H9 (cell line): ENCODE measurements around the gene TRAK1. TPM values are rescaled to one million over a fixed set of nuclear protein-coding genes. Genes with fewer than 3 reads are reported as not detected.

Source experiments
- DNase-seq: peaks from one replicate; pipeline ENCODE4 v3.0.0-alpha.2; 2017
- H2AFZ ChIP-seq: one replicate; pipeline ENCODE4 v1.6.1; 2013; ENCODE audit warnings: mild to moderate bottlenecking, low read length, control low read depth, moderate library complexity
- H2AK5ac ChIP-seq: 2 replicates; pipeline ENCODE4 v1.6.1; 2013; ENCODE audit warnings: low read length, control low read depth, mixed read lengths; ENCODE audit not compliant: insufficient read length
- H2BK120ac ChIP-seq: one replicate; pipeline ENCODE4 v1.6.1; 2013; ENCODE audit warnings: low read depth, mild to moderate bottlenecking, low read length, control low read depth, inconsistent platforms; ENCODE audit not compliant: poor library complexity, severe bottlenecking
- H2BK12ac ChIP-seq: 2 replicates; pipeline ENCODE4 v1.6.1; 2013; ENCODE audit warnings: low read length, control low read depth, mixed read lengths, low read depth; ENCODE audit not compliant: insufficient read length
- H2BK15ac ChIP-seq: 2 replicates; pipeline ENCODE4 v1.6.1; 2013; ENCODE audit warnings: low read depth, low read length, control low read depth
- H2BK20ac ChIP-seq: one replicate; pipeline ENCODE4 v1.6.1; 2013; ENCODE audit warnings: low read depth, mild to moderate bottlenecking, low read length, control low read depth, inconsistent platforms; ENCODE audit not compliant: poor library complexity, severe bottlenecking
- H2BK5ac ChIP-seq: 2 replicates; pipeline ENCODE4 v1.6.1; 2013; ENCODE audit warnings: low read length, control low read depth, mixed read lengths; ENCODE audit not compliant: insufficient read length
- H3K14ac ChIP-seq: 2 replicates; pipeline ENCODE4 v1.6.1; 2013; ENCODE audit warnings: low read length, control low read depth; ENCODE audit not compliant: insufficient read depth
- H3K18ac ChIP-seq: 2 replicates; pipeline ENCODE4 v1.6.1; 2013; ENCODE audit warnings: low read depth, mild to moderate bottlenecking, mixed read lengths, low read length, control low read depth; ENCODE audit not compliant: insufficient read length
- H3K23ac ChIP-seq: 2 replicates; pipeline ENCODE4 v1.6.1; 2013; ENCODE audit warnings: low read length, control low read depth, mixed read lengths, low read depth; ENCODE audit not compliant: insufficient read length
- H3K23me2 ChIP-seq: 2 replicates; pipeline ENCODE4 v1.6.1; 2013; ENCODE audit warnings: low read depth, mild to moderate bottlenecking, mixed read lengths, low read length, control low read depth; ENCODE audit not compliant: insufficient read length, poor library complexity, severe bottlenecking
- H3K27ac ChIP-seq: 2 replicates; pipeline ENCODE4 v1.5.1; 2013; ENCODE audit warnings: low read length, control low read depth, mixed read lengths, low read depth; ENCODE audit not compliant: insufficient read length
- H3K27me3 ChIP-seq: 2 replicates; pipeline ENCODE4 v1.6.1; 2013; ENCODE audit warnings: low read length, control low read depth, inconsistent platforms; ENCODE audit not compliant: insufficient read depth
- H3K4ac ChIP-seq: 2 replicates; pipeline ENCODE4 v1.6.1; 2013; ENCODE audit warnings: low read depth, mild to moderate bottlenecking, control low read depth, inconsistent platforms, low read length, moderate library complexity
- H3K4me1 ChIP-seq: 2 replicates; pipeline ENCODE4 v1.6.1; 2013; ENCODE audit warnings: low read length, control low read depth, inconsistent platforms; ENCODE audit not compliant: insufficient read depth
- H3K4me2 ChIP-seq: 2 replicates; pipeline ENCODE4 v1.6.1; 2013; ENCODE audit warnings: low read length, control low read depth, mixed read lengths; ENCODE audit not compliant: insufficient read length, insufficient read depth
- H3K56ac ChIP-seq: 2 replicates; pipeline ENCODE4 v1.6.1; 2013; ENCODE audit warnings: low read depth, mild to moderate bottlenecking, mixed read lengths, low read length, control low read depth; ENCODE audit not compliant: insufficient read length
- H3K79me1 ChIP-seq: 2 replicates; pipeline ENCODE4 v1.6.1; 2013; ENCODE audit warnings: low read depth, mild to moderate bottlenecking, moderate library complexity, low read length, control low read depth, inconsistent platforms; ENCODE audit not compliant: insufficient read depth, poor library complexity, severe bottlenecking
- H3K79me2 ChIP-seq: 2 replicates; pipeline ENCODE4 v1.6.1; 2013; ENCODE audit warnings: low read length, control low read depth, inconsistent platforms; ENCODE audit not compliant: insufficient read depth
- H3K9ac ChIP-seq: 2 replicates; pipeline ENCODE4 v1.6.1; 2013; ENCODE audit warnings: low read length, control low read depth, mixed read lengths; ENCODE audit not compliant: insufficient read length; ENCODE audit errors: extremely low read depth
- H3K9me3 ChIP-seq: one replicate; pipeline ENCODE4 v1.6.1; 2013; ENCODE audit warnings: low read depth, low read length, inconsistent platforms; ENCODE audit not compliant: control insufficient read depth
- H3T11ph ChIP-seq: one replicate; pipeline ENCODE4 v1.6.1; 2013; ENCODE audit warnings: mild to moderate bottlenecking, low read length, control low read depth, inconsistent platforms
- H4K20me1 ChIP-seq: one replicate; pipeline ENCODE4 v1.6.1; 2013; ENCODE audit not compliant: control insufficient read depth, insufficient read length, insufficient read depth
- H4K5ac ChIP-seq: 2 replicates; pipeline ENCODE4 v1.6.1; 2013; ENCODE audit warnings: low read depth, mild to moderate bottlenecking, mixed read lengths, low read length, control low read depth; ENCODE audit not compliant: insufficient read length
- H4K8ac ChIP-seq: replicated peaks from 2 replicates; pipeline ENCODE4 v1.6.1; 2013; ENCODE audit warnings: low read length, control low read depth, mixed read lengths, low read depth; ENCODE audit not compliant: insufficient read length
- H4K91ac ChIP-seq: 2 replicates; pipeline ENCODE4 v1.6.1; 2013; ENCODE audit warnings: low read depth, mild to moderate bottlenecking, moderate library complexity, mixed read lengths, low read length, control low read depth; ENCODE audit not compliant: insufficient read length
- H3K27ac Mint-ChIP-seq, 3 experiments: 2 replicates in 2 of 3; 3 replicates in 1 of 3; pipeline ENCODE4 v1.8.0; 2020 to 2021; ENCODE audit warnings: mixed read lengths in 3 of 3, mild to moderate bottlenecking in 1 of 3, moderate library complexity in 1 of 3
- H3K27me3 Mint-ChIP-seq: 2 replicates; pipeline ENCODE4 v1.8.0; 2021; ENCODE audit warnings: low read depth, mild to moderate bottlenecking, moderate library complexity, mixed read lengths
- H3K36me3 Mint-ChIP-seq, 3 experiments: 2 replicates in 2 of 3; 3 replicates in 1 of 3; pipeline ENCODE4 v1.8.0; 2020 to 2021; ENCODE audit warnings: low read depth in 3 of 3, mixed read lengths in 3 of 3; ENCODE audit not compliant: insufficient read depth in 1 of 3
- H3K4me1 Mint-ChIP-seq, 2 experiments: 2 replicates each; pipeline ENCODE4 v1.8.0; 2020; ENCODE audit warnings: mixed read lengths in 2 of 2
- H3K4me3 Mint-ChIP-seq, 2 experiments: 2 replicates in 1 of 2; 3 replicates in 1 of 2; pipeline ENCODE4 v1.8.0; 2020 to 2021; ENCODE audit warnings: mild to moderate bottlenecking in 2 of 2, mixed read lengths in 2 of 2, moderate library complexity in 1 of 2
- H3K9me3 Mint-ChIP-seq, 2 experiments: 2 replicates in 1 of 2; 3 replicates in 1 of 2; pipeline ENCODE4 v1.8.0; 2020; ENCODE audit warnings: mild to moderate bottlenecking in 2 of 2, mixed read lengths in 2 of 2, moderate library complexity in 1 of 2
- CTCF ChIP-seq: fragments of 200-600 bp; sonication (generic); conservative IDR thresholded peaks from 3 replicates; pipeline ENCODE4 v1.8.0; 2021; ENCODE audit warnings: antibody characterized with exemption, mild to moderate bottlenecking
- WGBS: extraction: QIAGEN DNeasy Blood & Tissue Kit; methylation state at CpG from one replicate; pipeline ENCODE4 v1.1.7; 2013; ENCODE audit warnings: missing lambda C conversion rate, low lambda C conversion rate, mixed read lengths; ENCODE audit not compliant: insufficient read length; ENCODE audit errors: extremely low coverage; 5-methylcytosine and 5-hydroxymethylcytosine counted together
- total RNA-seq: library from RNA; stranded (reverse); gene quantifications from 2 replicates; pipeline ENCODE4 v1.2.1, GENCODE V29; 2021

Gene TRAK1
- total RNA-seq, 1 experiment from 2014 or later: 34.2 TPM

- no peaks in the 10 kb centered on the region for H3K27me3 Mint-ChIP-seq
- H3K9me3 Mint-ChIP-seq: no peaks in the 10 kb centered on the region
- no peaks in the 10 kb centered on the region for H4K20me1 ChIP-seq
- TF ChIP-seq CTCF: no peak
- peaks cover 0 to 7% (median 0%) of the 10 kb centered on the region in 3 experiments; a peak in 2 of 7 replicates for H3K36me3 Mint-ChIP-seq
- H3K27ac ChIP-seq: no peak overlapping the region
- H2BK5ac ChIP-seq: no peak overlapping the region
- no peaks in the 10 kb centered on the region for H3K23me2 ChIP-seq
- no peaks in the 10 kb centered on the region for H3K79me1 ChIP-seq
- H3K4me3 Mint-ChIP-seq: no peak overlapping the region
- H3T11ph ChIP-seq: no peak overlapping the region
- H3K4me1 Mint-ChIP-seq: peaks cover 11 to 17% of the 10 kb centered on the region in 2 experiments
- H2BK12ac ChIP-seq: no peak overlapping the region
- no peak overlapping the region for H2BK15ac ChIP-seq
- no CpG with 5 or more reads among the region's 10 CpGs for WGBS
- H4K8ac ChIP-seq: no peak overlapping the region
- H3K27ac Mint-ChIP-seq: peak overlapping the region in 1 of 3 experiments; percentile 80; a peak in 2 of 7 replicates
- H2BK120ac ChIP-seq: no peak overlapping the region
- H3K4me1 ChIP-seq: peaks cover 6% of the 10 kb centered on the region; the same call in 1 of the 2 replicates
- no peak overlapping the region for H2AK5ac ChIP-seq
- H3K9me3 ChIP-seq: no peaks in the 10 kb centered on the region
- no peak overlapping the region for H3K56ac ChIP-seq
- H3K27me3 ChIP-seq: no peaks in the 10 kb centered on the region
- no peak overlapping the region for H3K18ac ChIP-seq
- 0 out of 2 replicates have a peak, but pooled peaks cover 2% of the 10 kb centered on the region for H3K79me2 ChIP-seq
- no peak for DNase-seq
- H3K4ac ChIP-seq: no peak overlapping the region
- no peak overlapping the region for H4K5ac ChIP-seq
- no peak overlapping the region for H2BK20ac ChIP-seq
- no peak overlapping the region for H3K9ac ChIP-seq
- no peak overlapping the region for H2AFZ ChIP-seq
- H3K23ac ChIP-seq: no peak overlapping the region
- no peak overlapping the region for H3K14ac ChIP-seq
- no peak overlapping the region for H3K4me2 ChIP-seq
- H4K91ac ChIP-seq: no peak overlapping the region
Observed at GRCh38 chr3:42174679-42175385, 83.7 kb downstream of the TRAK1 start.
